Measurements from ENCODE around the gene CREG2.

- no peak for TF ChIP-seq CTCF (IDR thresholded peaks at IDR 0.05)
- TF ChIP-seq POLR2A (IDR thresholded peaks at IDR 0.05) = no peak
Observed at GRCh38 chr2:101408925-101409324, 21.6 kb upstream of the CREG2 start.
